Activated CD4-positive, CD25-positive, alpha-beta regulatory T cell treated with anti-CD3 and anti-CD28 coated beads, Interleukin-2, amount 50 U/mL, for 24 hours (primary cell): Measurements from ENCODE around the gene FGF22.
A peak's percentile ranks its signal among the peaks of the same experiment; 100 is the strongest.
"Not testable (repeated sequence)": the region's sequence is repeated elsewhere in the genome, so short reads cannot be mapped to it uniquely, and the experiment has no call there.

ENCODE experiments used
- ATAC-seq, 2 donors: fragments of 150-1000 bp; cut with Tn5 transposase; one replicate each; pipeline ENCODE4 v1.10.0; 2021; ENCODE audit warnings: mild to moderate bottlenecking in 1 of 2, moderate library complexity in 1 of 2

The FGF22 gene

GRCh38 chr19:607301-608154, 32.2 kb upstream of the FGF22 start:
- no peak for ATAC-seq

GRCh38 chr19:608155-609003, 31.3 kb upstream of the FGF22 start:
- ATAC-seq, result no peak

GRCh38 chr19:609004-609346, 30.7 kb upstream of the FGF22 start:
- no peak for ATAC-seq

GRCh38 chr19:610071-610800, 29.4 kb upstream of the FGF22 start:
- ATAC-seq, result peak in 1 of 2 donors; percentile 5

GRCh38 chr19:610801-611480, 28.7 kb upstream of the FGF22 start:
- ATAC-seq, result peak; percentile 12 to 30

- peak; percentile 92 to 93 for ATAC-seq
Observed at GRCh38 chr19:611481-611868, 28.2 kb upstream of the FGF22 start.

- no peak for ATAC-seq
Observed at GRCh38 chr19:612941-613340, 26.7 kb upstream of the FGF22 start.

- no peak for ATAC-seq
Observed at GRCh38 chr19:613732-614567, 25.7 kb upstream of the FGF22 start.

- ATAC-seq, result no peak
Observed at GRCh38 chr19:615619-616018, 24.1 kb upstream of the FGF22 start.

- ATAC-seq, result no peak
Observed at GRCh38 chr19:616062-616700, 23.5 kb upstream of the FGF22 start.

- no peak for ATAC-seq
Observed at GRCh38 chr19:616747-617526, 22.7 kb upstream of the FGF22 start.

GRCh38 chr19:617551-618246, 22.0 kb upstream of the FGF22 start:
- no peak for ATAC-seq

GRCh38 chr19:618247-618619, 21.4 kb upstream of the FGF22 start:
- no peak for ATAC-seq

GRCh38 chr19:618674-619285, 20.9 kb upstream of the FGF22 start:
- no peak for ATAC-seq

- ATAC-seq, result no peak
Observed at GRCh38 chr19:619286-620002, 20.2 kb upstream of the FGF22 start.

GRCh38 chr19:620166-620862, 19.4 kb upstream of the FGF22 start:
- ATAC-seq, result no peak

GRCh38 chr19:621191-621590, 18.5 kb upstream of the FGF22 start:
- not testable (repeated sequence) for ATAC-seq

- no peak for ATAC-seq
Observed at GRCh38 chr19:621819-622218, 17.9 kb upstream of the FGF22 start.
